ENCODE data around the gene LRRC74A.

Gene LRRC74A

DNA sequence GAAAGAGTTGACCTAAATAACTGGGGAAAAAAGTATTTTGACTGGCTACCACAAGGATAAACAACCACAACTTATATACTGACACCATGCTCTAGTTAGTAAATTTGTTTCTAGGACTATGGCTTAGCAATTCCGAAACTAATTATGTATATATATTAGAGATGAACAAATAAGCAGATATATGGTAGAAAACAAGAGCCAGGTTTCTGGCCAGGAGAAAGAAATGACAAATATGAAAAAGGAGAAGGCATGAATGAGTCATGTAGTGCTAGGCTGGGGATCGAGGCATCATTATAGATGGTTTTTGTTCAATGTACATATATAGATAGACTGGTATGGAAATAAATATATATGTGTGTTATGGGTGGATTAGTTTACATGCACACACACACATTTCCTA is 5.5 kb upstream of the LRRC74A start:
- H3K27ac ChIP-seq: no peak overlapping the region
- H3K9me3 ChIP-seq: no peaks in the 10 kb centered on the region
- H3K4me1 ChIP-seq (ENCODE audit: control insufficient read depth in 1 of 2, insufficient read depth in 1 of 2, low read depth in 1 of 2, low read length in 1 of 2): no peaks in the 10 kb centered on the region
- H3K4me3 ChIP-seq (ENCODE audit: low read depth in 1 of 2, low read length in 1 of 2): no peak overlapping the region
- no peaks in the 10 kb centered on the region for H3K36me3 ChIP-seq
- TF ChIP-seq, protein P1, sequence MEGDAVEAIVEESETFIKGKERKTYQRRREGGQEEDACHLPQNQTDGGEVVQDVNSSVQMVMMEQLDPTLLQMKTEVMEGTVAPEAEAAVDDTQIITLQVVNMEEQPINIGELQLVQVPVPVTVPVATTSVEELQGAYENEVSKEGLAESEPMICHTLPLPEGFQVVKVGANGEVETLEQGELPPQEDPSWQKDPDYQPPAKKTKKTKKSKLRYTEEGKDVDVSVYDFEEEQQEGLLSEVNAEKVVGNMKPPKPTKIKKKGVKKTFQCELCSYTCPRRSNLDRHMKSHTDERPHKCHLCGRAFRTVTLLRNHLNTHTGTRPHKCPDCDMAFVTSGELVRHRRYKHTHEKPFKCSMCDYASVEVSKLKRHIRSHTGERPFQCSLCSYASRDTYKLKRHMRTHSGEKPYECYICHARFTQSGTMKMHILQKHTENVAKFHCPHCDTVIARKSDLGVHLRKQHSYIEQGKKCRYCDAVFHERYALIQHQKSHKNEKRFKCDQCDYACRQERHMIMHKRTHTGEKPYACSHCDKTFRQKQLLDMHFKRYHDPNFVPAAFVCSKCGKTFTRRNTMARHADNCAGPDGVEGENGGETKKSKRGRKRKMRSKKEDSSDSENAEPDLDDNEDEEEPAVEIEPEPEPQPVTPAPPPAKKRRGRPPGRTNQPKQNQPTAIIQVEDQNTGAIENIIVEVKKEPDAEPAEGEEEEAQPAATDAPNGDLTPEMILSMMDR (IDR thresholded peaks at IDR 0.05): no peak
- H3K27me3 ChIP-seq: peaks cover 32% of the 10 kb centered on the region

GRCh38 chr14:76827696-76828296 is 1.6 kb downstream of the LRRC74A start:
- H3K27me3 ChIP-seq: peaks cover 6% of the 10 kb centered on the region
- H3K4me1 ChIP-seq (ENCODE audit: control insufficient read depth in 1 of 2, insufficient read depth in 1 of 2, low read depth in 1 of 2, low read length in 1 of 2): no peaks in the 10 kb centered on the region
- H3K9me3 ChIP-seq: no peaks in the 10 kb centered on the region
- H3K4me3 ChIP-seq (ENCODE audit: low read depth in 1 of 2, low read length in 1 of 2): no peak overlapping the region
- H3K27ac ChIP-seq: no peak overlapping the region
- TF ChIP-seq, protein P1 (IDR thresholded peaks at IDR 0.05): no peak
- H3K36me3 ChIP-seq: no peaks in the 10 kb centered on the region

GRCh38 chr14:76828339-76829012 is 2.3 kb downstream of the LRRC74A start:
- no peaks in the 10 kb centered on the region for H3K4me1 ChIP-seq (ENCODE audit: control insufficient read depth in 1 of 2, insufficient read depth in 1 of 2, low read depth in 1 of 2, low read length in 1 of 2)
- H3K4me3 ChIP-seq (ENCODE audit: low read depth in 1 of 2, low read length in 1 of 2): no peak overlapping the region
- TF ChIP-seq, protein P1 (IDR thresholded peaks at IDR 0.05): no peak
- H3K9me3 ChIP-seq: no peaks in the 10 kb centered on the region
- H3K36me3 ChIP-seq: no peaks in the 10 kb centered on the region
- H3K27ac ChIP-seq: no peak overlapping the region
- H3K27me3 ChIP-seq: peaks cover 6% of the 10 kb centered on the region

- no peak overlapping the region for H3K27ac ChIP-seq
- no peaks in the 10 kb centered on the region for H3K36me3 ChIP-seq
- H3K4me3 ChIP-seq (ENCODE audit: low read depth in 1 of 2, low read length in 1 of 2): no peak overlapping the region
- H3K4me1 ChIP-seq (ENCODE audit: control insufficient read depth in 1 of 2, insufficient read depth in 1 of 2, low read depth in 1 of 2, low read length in 1 of 2): no peaks in the 10 kb centered on the region
- TF ChIP-seq, protein P1 (IDR thresholded peaks at IDR 0.05): no peak
- peaks cover 6% of the 10 kb centered on the region for H3K27me3 ChIP-seq
- H3K9me3 ChIP-seq: no peaks in the 10 kb centered on the region
Measured at GRCh38 chr14:76829013-76829365, 2.8 kb downstream of the LRRC74A start.

DNA sequence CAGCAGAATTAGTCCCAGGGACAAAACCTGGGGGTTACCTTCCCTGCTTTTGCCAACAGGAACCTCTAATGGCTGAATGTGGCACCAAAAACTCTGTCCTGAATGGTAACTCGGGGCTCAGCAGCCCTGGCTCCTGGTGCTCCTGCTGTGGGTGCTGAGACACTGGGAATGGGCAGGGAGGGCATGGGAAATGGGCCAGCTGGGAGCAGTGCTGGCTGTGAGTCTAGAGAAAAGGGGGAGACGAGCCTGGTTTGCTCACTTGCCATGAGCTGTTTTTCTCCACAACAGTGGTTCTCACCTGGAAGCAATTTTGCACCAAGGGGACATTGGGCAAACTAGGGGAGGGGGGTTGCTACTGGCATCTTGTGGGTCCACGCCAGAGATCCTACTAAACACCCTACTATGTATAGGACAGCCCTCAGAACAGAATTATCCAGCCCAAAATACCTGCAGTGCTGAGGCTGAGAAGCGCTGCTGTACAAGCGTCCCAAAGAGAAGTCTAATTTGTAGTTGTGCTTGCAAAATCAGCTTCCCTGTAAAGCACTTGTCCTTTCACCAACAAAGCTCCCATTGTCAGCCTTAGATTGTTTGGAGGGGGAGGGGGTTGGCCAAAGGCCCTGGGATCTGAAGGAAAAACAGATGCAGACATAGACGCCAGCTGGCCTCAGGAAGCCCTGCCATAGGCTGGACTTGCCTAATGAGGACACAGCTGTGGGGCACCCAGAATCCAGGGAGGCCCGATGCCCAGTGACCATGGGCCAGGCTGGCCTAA is 3.6 kb downstream of the LRRC74A start:
- Histone ChIP-seq H3K36me3 (no peaks in the 10 kb centered on the region), H3K4me3 (ENCODE audit: low read depth in 1 of 2, low read length in 1 of 2) (no peak overlapping the region), H3K27ac (no peak overlapping the region), H3K4me1 (ENCODE audit: control insufficient read depth in 1 of 2, insufficient read depth in 1 of 2, low read depth in 1 of 2, low read length in 1 of 2) (no peaks in the 10 kb centered on the region), H3K9me3 (no peaks in the 10 kb centered on the region), H3K27me3 (peaks cover 4% of the 10 kb centered on the region)
- TF ChIP-seq, protein P1 (IDR thresholded peaks at IDR 0.05): no peak

Measured in neutrophil (primary cell).